ENCODE measurements around the gene ADAMTS9.

Gene ADAMTS9

GRCh38 chr3:64483467-64483866 is 204.3 kb downstream of the ADAMTS9 start:
- no peak for DNase-seq

- no peak for DNase-seq
These were observed 212.8 kb downstream of the ADAMTS9 start for GRCh38 chr3:64475037-64475436.

- peak; percentile 51 for DNase-seq
These were observed 214.3 kb downstream of the ADAMTS9 start for GRCh38 chr3:64473466-64473865.

GRCh38 chr3:64470436-64470835 is 217.4 kb downstream of the ADAMTS9 start:
- DNase-seq: no peak

- DNase-seq: no peak
These were observed 220.4 kb downstream of the ADAMTS9 start for GRCh38 chr3:64467255-64467944.
